Skeletal muscle tissue (tissue), 4 donors: ENCODE results near the gene RBM38. TPM values are rescaled to one million over a fixed set of nuclear protein-coding genes. Genes with fewer than 3 reads are reported as not detected.

ENCODE experiments used
- H3K27ac ChIP-seq: one replicate; pipeline ENCODE4 v1.7.0; 2013; ENCODE audit warnings: mild to moderate bottlenecking, low read depth, low read length, inconsistent platforms
- H3K27me3 ChIP-seq, 3 donors: one replicate each; pipeline ENCODE4 v1.7.0; 2013; ENCODE audit warnings: low read length in 3 of 3; ENCODE audit not compliant: control insufficient read depth in 3 of 3, insufficient read depth in 3 of 3
- H3K36me3 ChIP-seq, 3 donors: one replicate each; pipeline ENCODE4 v1.7.0; 2013; ENCODE audit warnings: low read length in 3 of 3; ENCODE audit not compliant: control insufficient read depth in 3 of 3, insufficient read depth in 3 of 3
- H3K4me1 ChIP-seq, 3 donors: one replicate each; pipeline ENCODE4 v1.7.0; 2013; ENCODE audit warnings: low read length in 3 of 3, mild to moderate bottlenecking in 3 of 3; ENCODE audit not compliant: control insufficient read depth in 3 of 3, insufficient read depth in 3 of 3
- H3K4me3 ChIP-seq, 3 donors: one replicate each; pipeline ENCODE4 v1.7.0; 2013; ENCODE audit warnings: low read length in 3 of 3
- H3K9ac ChIP-seq, 3 donors: one replicate each; pipeline ENCODE4 v1.7.0; 2013; ENCODE audit warnings: low read length in 3 of 3, mild to moderate bottlenecking in 3 of 3, moderate library complexity in 2 of 3, low read depth in 1 of 3
- H3K9me3 ChIP-seq, 3 donors: one replicate each; pipeline ENCODE4 v1.7.0; 2013; ENCODE audit warnings: low read length in 3 of 3; ENCODE audit not compliant: control insufficient read depth in 3 of 3
- total RNA-seq: library from RNA; depleted of rRNA; stranded (reverse); fragments of >200 nt; gene quantifications from one replicate; pipeline ENCODE4 v1.2.3, GENCODE V29; 2014
- donor health status: Osteomylitis.

The RBM38 gene
- total RNA-seq, 1 donor from 2014 or later = 60.0 TPM

DNA sequence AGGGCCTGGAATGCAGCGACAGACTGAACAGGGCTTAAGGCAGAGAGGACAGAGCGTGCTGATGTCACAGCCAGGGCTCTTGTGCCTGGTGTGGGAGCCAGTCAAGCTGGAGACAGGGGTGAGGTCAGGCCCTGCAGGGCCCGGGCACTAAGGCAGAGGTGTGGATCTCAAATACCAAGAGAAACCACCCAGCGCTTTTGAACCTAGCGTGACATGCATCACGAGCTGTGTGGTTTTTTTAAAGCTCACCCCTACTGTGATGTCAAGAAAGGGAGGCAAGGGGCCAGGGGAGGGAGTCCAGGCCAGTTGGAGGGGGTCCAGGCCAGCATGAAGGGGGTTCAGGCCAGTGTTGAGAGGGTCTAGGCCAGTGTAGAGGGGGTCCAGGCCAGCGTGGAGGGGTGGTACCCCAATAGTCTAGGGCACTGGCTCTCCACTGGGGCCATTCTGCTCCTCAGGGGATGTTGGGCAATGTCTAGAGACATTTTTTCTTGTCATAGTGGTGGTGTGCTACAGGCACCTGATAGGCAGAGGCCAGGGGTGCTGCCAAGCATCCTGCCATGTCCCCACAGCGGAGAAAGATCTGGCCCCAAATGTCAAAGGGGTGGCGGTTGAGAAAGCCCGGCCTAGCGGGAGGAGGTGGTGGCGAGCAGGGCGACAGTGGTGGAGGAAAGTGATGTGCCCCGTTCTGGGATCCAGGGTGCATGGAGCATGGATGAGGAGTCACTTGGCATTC, 42.6 kb downstream of the RBM38 start:
- peak overlapping the region; percentile 65 for H3K27ac ChIP-seq
- no peaks in the 10 kb centered on the region for H3K27me3 ChIP-seq
- H3K4me3 ChIP-seq = no peak overlapping the region
- peaks cover 51 to 66% (median 64%) of the 10 kb centered on the region in 3 donors for H3K4me1 ChIP-seq
- H3K36me3 ChIP-seq = no peaks in the 10 kb centered on the region
- H3K9ac ChIP-seq = peak overlapping the region in 2 of 3 donors; percentile 68 to 74
- H3K9me3 ChIP-seq = peaks cover 0 to 4% (median 0%) of the 10 kb centered on the region in 3 donors

- H3K36me3 ChIP-seq = no peaks in the 10 kb centered on the region
- H3K9ac ChIP-seq = peak overlapping the region in 1 of 3 donors; percentile 16
- H3K4me3 ChIP-seq = no peak overlapping the region
- H3K9me3 ChIP-seq = peaks cover 0 to 4% (median 0%) of the 10 kb centered on the region in 3 donors
- no peak overlapping the region for H3K27ac ChIP-seq
- peaks cover 51 to 63% (median 63%) of the 10 kb centered on the region in 3 donors for H3K4me1 ChIP-seq
- no peaks in the 10 kb centered on the region for H3K27me3 ChIP-seq
Observed at GRCh38 chr20:57434390-57434700, 43.1 kb downstream of the RBM38 start.

DNA sequence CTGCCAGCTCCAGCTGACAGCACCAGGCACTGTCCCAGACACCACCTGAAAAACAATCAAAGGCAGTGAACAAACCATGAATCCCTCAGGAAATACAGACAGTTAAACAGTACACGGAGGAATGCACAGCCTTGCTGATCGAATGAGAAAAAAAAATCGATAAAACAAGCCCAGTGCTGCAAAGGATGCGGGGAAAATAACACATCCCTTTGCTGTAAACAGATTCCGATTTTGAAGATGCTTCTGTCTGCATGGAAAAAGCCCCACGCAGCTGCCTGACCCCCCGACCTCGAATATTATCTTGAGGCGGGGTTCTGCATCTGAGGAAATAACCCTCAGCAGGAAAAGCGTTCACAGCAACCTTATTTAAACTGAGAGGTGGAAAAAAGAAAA, 43.9 kb downstream of the RBM38 start:
- Histone ChIP-seq H3K9me3 (peaks cover 0 to 4% (median 0%) of the 10 kb centered on the region in 3 donors), H3K36me3 (no peaks in the 10 kb centered on the region), H3K9ac (peak overlapping the region in 2 of 3 donors; percentile 40 to 74), H3K27ac (peak overlapping the region; percentile 82), H3K4me1 (peaks cover 57 to 71% (median 71%) of the 10 kb centered on the region in 3 donors), H3K4me3 (peak overlapping the region in 1 of 3 donors; percentile 19), H3K27me3 (no peaks in the 10 kb centered on the region)

- peaks cover 63 to 77% (median 76%) of the 10 kb centered on the region in 3 donors for H3K4me1 ChIP-seq
- H3K27me3 ChIP-seq = no peaks in the 10 kb centered on the region
- peak overlapping the region; percentile 82 for H3K27ac ChIP-seq
- H3K36me3 ChIP-seq = no peaks in the 10 kb centered on the region
- H3K4me3 ChIP-seq = peak overlapping the region in 2 of 3 donors; percentile 19 to 35
- peak overlapping the region; percentile 10 to 74 (median 54) for H3K9ac ChIP-seq
- H3K9me3 ChIP-seq = peaks cover 0 to 4% (median 0%) of the 10 kb centered on the region in 3 donors
Observed at GRCh38 chr20:57435498-57436222, 44.5 kb downstream of the RBM38 start.

GRCh38 chr20:57436223-57436545, 45.0 kb downstream of the RBM38 start:
- H3K27me3 ChIP-seq = no peaks in the 10 kb centered on the region
- peaks cover 0 to 4% (median 0%) of the 10 kb centered on the region in 3 donors for H3K9me3 ChIP-seq
- H3K27ac ChIP-seq = peak overlapping the region; percentile 82
- H3K36me3 ChIP-seq = no peaks in the 10 kb centered on the region
- H3K4me3 ChIP-seq = peak overlapping the region in 1 of 3 donors; percentile 29
- H3K4me1 ChIP-seq = peaks cover 67 to 81% (median 80%) of the 10 kb centered on the region in 3 donors
- H3K9ac ChIP-seq = peak overlapping the region; percentile 10 to 74 (median 54)

- Histone ChIP-seq H3K4me1 (peaks cover 78 to 92% (median 91%) of the 10 kb centered on the region in 3 donors), H3K9ac (peak overlapping the region in 2 of 3 donors; percentile 14 to 33), H3K36me3 (no peaks in the 10 kb centered on the region), H3K4me3 (peak overlapping the region in 2 of 3 donors; percentile 4 to 13), H3K9me3 (peaks cover 0 to 4% (median 0%) of the 10 kb centered on the region in 3 donors), H3K27ac (peak overlapping the region; percentile 90), H3K27me3 (no peaks in the 10 kb centered on the region)
Observed at GRCh38 chr20:57437267-57437666, 46.1 kb downstream of the RBM38 start.

DNA sequence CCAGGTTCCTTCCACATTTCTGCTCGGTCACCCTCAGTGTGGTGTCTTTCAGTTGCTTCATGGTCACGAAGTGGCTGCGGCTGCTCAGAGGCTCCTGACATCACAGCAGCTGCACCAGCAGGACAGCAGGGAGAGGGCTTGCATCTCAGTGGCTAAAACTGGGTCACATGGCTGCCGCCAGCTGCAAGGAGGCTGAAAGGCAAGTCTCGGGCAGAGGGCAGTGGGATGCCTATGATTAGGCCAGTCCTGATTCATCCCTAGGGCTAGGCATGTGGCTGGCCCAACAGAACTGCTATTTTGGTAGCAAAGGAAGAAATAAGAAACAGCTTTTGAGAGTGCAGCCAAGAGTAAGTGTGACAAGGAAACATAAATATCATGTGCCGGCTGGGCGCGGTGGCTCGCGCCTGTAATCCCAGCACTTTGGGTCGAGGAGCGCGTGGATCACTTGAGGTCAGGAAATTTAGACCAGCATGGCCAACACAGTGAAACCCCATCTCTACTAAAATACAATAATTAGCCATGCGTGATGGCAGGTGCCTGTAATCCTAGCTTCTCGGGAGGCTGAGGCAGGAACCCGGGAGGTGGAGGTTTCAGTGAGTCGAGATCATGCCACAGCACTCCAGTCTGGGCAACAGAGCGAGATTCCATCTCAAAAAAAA, 46.6 kb downstream of the RBM38 start:
- Histone ChIP-seq H3K36me3 (no peaks in the 10 kb centered on the region), H3K27me3 (no peaks in the 10 kb centered on the region), H3K4me3 (peak overlapping the region in 2 of 3 donors; percentile 4 to 13), H3K9me3 (peaks cover 0 to 4% (median 0%) of the 10 kb centered on the region in 3 donors), H3K4me1 (peaks cover 78 to 92% (median 91%) of the 10 kb centered on the region in 3 donors), H3K9ac (peak overlapping the region in 2 of 3 donors; percentile 14 to 33), H3K27ac (peak overlapping the region; percentile 90)

DNA sequence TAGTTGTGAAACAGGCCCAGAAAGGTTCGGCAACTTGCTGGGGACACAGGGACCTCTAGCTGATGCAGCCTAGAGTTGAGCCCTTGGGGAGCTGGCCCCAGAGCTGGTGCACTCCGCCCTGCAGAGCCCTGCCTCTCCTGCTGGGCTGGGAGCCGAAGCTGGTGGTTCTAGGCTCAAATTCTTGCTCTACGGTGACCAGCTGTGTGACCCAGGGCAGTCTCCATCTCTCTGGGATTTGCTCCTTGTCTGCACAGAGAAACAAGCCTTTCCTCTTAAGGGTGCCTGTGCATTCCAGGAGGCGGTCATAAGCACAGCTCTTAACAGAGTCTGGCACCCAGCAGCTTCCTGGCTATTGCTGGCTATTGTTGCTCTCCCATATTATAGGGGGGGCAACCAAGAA, 47.4 kb downstream of the RBM38 start:
- Histone ChIP-seq H3K27me3 (no peaks in the 10 kb centered on the region), H3K9me3 (peaks cover 0 to 4% (median 0%) of the 10 kb centered on the region in 3 donors), H3K36me3 (no peaks in the 10 kb centered on the region), H3K4me1 (peaks cover 77 to 92% (median 91%) of the 10 kb centered on the region in 3 donors), H3K27ac (peak overlapping the region; percentile 90), H3K9ac (peak overlapping the region; percentile 23 to 75 (median 70)), H3K4me3 (peak overlapping the region in 1 of 3 donors; percentile 41)

- Histone ChIP-seq H3K36me3 (no peaks in the 10 kb centered on the region), H3K9me3 (peaks cover 0 to 4% (median 0%) of the 10 kb centered on the region in 3 donors), H3K4me3 (no peak overlapping the region), H3K4me1 (peaks cover 70 to 84% (median 84%) of the 10 kb centered on the region in 3 donors), H3K27me3 (no peaks in the 10 kb centered on the region), H3K9ac (peak overlapping the region; percentile 50 to 89 (median 84)), H3K27ac (peak overlapping the region; percentile 98)
Observed at GRCh38 chr20:57439432-57439831, 48.2 kb downstream of the RBM38 start.
